ENCODE results near the gene TCF3. TPM values are rescaled to one million over a fixed set of nuclear protein-coding genes. Genes with fewer than 3 reads are reported as not detected.

Gene TCF3
- total RNA-seq, 1 experiment from 2014 or later = 304 TPM

DNA sequence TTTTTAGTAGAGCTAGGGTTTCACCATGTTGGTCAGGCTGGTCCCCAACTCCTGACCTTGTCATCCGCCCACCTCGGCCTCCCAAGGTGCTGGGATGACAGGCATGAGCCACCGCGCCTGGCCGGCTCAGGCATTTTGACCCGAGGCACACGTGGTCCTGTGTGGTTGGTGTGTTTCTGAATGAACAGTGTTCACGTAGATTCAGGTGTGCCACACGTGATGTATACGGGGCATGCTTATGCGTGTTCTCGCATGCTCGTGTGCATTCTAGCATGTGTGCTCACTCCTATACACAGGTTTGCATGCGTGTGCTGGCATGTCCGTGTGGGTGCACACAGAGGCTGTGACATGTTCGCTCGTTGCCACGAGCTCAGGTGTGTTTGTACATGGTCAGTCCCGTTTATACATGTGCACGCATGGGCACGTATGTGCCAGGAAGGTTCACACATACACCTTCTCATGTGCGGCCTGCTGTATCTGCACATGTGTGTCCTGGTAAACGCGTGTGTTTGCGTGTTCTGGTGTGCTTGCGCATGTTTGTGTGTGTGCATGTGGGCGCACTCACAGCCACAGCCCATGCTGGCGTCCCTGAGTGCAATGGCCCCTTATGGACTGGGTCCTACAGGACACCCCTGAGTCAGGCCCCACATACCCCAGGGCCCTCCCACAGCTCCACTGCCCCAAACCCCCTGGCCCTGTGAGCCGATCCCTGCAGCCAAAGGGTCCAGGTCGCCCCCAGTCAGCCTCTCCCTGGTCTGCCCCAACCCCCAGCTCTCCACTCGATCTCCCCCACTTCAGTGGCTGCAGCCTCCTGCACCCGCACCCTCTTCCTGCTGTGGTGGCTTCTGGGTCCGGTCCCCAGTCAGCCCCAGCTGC lies 20.6 kb upstream of the TCF3 start:
- no peaks in the 10 kb centered on the region for H3K36me3 Mint-ChIP-seq (ENCODE audit: insufficient read depth in 1 of 3, low read depth in 3 of 3)
- Histone ChIP-seq H3K4me1 (ENCODE audit: insufficient read depth, low read length) (no peaks in the 10 kb centered on the region; the same call in 1 of the 2 replicates), H3K9me3 (ENCODE audit: control insufficient read depth, low read depth, low read length) (no peaks in the 10 kb centered on the region), H3K4me2 (ENCODE audit: insufficient read depth, insufficient read length, low read length) (no peak overlapping the region), H3K9ac (ENCODE audit: extremely low read depth, insufficient read length, low read length) (no peak overlapping the region), H2BK120ac (ENCODE audit: low read depth, low read length, poor library complexity, severe bottlenecking) (no peak overlapping the region), H3K4ac (ENCODE audit: low read depth, low read length) (no peak overlapping the region), H2AK5ac (ENCODE audit: insufficient read length, low read length) (no peak overlapping the region), H3K27ac (ENCODE audit: insufficient read length, low read depth, low read length) (no peak overlapping the region), H3K23ac (ENCODE audit: insufficient read length, low read depth, low read length) (no peak overlapping the region), H2AFZ (ENCODE audit: low read length) (no peak overlapping the region), H4K91ac (ENCODE audit: insufficient read length, low read depth, low read length) (no peak overlapping the region), H3T11ph (ENCODE audit: low read length) (no peak overlapping the region), H4K8ac (replicated peaks; ENCODE audit: insufficient read length, low read depth, low read length) (no peak overlapping the region), H2BK12ac (ENCODE audit: insufficient read length, low read depth, low read length) (no peak overlapping the region), H3K27me3 (ENCODE audit: insufficient read depth, low read length) (peaks cover 35% of the 10 kb centered on the region), H3K23me2 (ENCODE audit: insufficient read length, low read depth, low read length, poor library complexity, severe bottlenecking) (peaks cover 17% of the 10 kb centered on the region), H3K79me1 (ENCODE audit: insufficient read depth, low read depth, low read length, poor library complexity, severe bottlenecking) (no peaks in the 10 kb centered on the region), H3K18ac (ENCODE audit: insufficient read length, low read depth, low read length) (no peak overlapping the region), H4K20me1 (ENCODE audit: control insufficient read depth, insufficient read depth, insufficient read length) (no peaks in the 10 kb centered on the region), H3K14ac (ENCODE audit: insufficient read depth, low read length) (no peak overlapping the region), H4K5ac (ENCODE audit: insufficient read length, low read depth, low read length) (no peak overlapping the region), H3K79me2 (ENCODE audit: insufficient read depth, low read length) (no peaks in the 10 kb centered on the region), H2BK5ac (ENCODE audit: insufficient read length, low read length) (no peak overlapping the region), H2BK20ac (ENCODE audit: low read depth, low read length, poor library complexity, severe bottlenecking) (no peak overlapping the region), H3K56ac (ENCODE audit: insufficient read length, low read depth, low read length) (no peak overlapping the region), H2BK15ac (ENCODE audit: low read depth, low read length) (no peak overlapping the region)
- peaks cover 91% of the 10 kb centered on the region for H3K27me3 Mint-ChIP-seq (ENCODE audit: low read depth)
- H3K9me3 Mint-ChIP-seq = no peaks in the 10 kb centered on the region; a peak in 1 of 5 replicates
- no CpG with 5 or more reads among the region's 33 CpGs for WGBS (ENCODE audit: extremely low coverage, insufficient read length, low lambda C conversion rate)
- TF ChIP-seq, protein P1, sequence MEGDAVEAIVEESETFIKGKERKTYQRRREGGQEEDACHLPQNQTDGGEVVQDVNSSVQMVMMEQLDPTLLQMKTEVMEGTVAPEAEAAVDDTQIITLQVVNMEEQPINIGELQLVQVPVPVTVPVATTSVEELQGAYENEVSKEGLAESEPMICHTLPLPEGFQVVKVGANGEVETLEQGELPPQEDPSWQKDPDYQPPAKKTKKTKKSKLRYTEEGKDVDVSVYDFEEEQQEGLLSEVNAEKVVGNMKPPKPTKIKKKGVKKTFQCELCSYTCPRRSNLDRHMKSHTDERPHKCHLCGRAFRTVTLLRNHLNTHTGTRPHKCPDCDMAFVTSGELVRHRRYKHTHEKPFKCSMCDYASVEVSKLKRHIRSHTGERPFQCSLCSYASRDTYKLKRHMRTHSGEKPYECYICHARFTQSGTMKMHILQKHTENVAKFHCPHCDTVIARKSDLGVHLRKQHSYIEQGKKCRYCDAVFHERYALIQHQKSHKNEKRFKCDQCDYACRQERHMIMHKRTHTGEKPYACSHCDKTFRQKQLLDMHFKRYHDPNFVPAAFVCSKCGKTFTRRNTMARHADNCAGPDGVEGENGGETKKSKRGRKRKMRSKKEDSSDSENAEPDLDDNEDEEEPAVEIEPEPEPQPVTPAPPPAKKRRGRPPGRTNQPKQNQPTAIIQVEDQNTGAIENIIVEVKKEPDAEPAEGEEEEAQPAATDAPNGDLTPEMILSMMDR (conservative IDR thresholded peaks at IDR 0.05) = no peak
- H3K4me3 Mint-ChIP-seq = peak overlapping the region in 1 of 2 experiments; percentile 40; a peak in 1 of 5 replicates
- peak; percentile 28 for DNase-seq
- no peak overlapping the region for H3K27ac Mint-ChIP-seq
- peaks cover 9 to 27% of the 10 kb centered on the region in 2 experiments for H3K4me1 Mint-ChIP-seq

All from H9 (cell line).